Small intestine (tissue), 7 donors: Measurements from ENCODE around the gene NLE1. TPM values are rescaled to one million over a fixed set of nuclear protein-coding genes. Genes with fewer than 3 reads are reported as not detected.
"Not testable (repeated sequence)": the region's sequence is repeated elsewhere in the genome, so short reads cannot be mapped to it uniquely, and the experiment has no call there.

ENCODE experiments used
- DNase-seq, 2 donors: peaks; one replicate each; pipeline versions ENCODE4 v3.0.0 to v3.0.0-alpha.2; 2013
- FAIRE-seq: peaks from 2 replicates; lab custom pipeline; 2012; peaks lifted over from hg19 to GRCh38; lab: Jason Lieb, UNC
- H3K27ac ChIP-seq, 3 donors: one replicate each; pipeline ENCODE4 v1.5.1; 2013; ENCODE audit warnings: low read length in 2 of 3, mild to moderate bottlenecking in 2 of 3, control low read depth in 1 of 3, inconsistent platforms in 1 of 3, low read depth in 1 of 3, moderate library complexity in 1 of 3
- H3K27me3 ChIP-seq, 3 donors: one replicate each; pipeline ENCODE4 v1.6.1; 2013; ENCODE audit warnings: low read length in 3 of 3, inconsistent platforms in 1 of 3; ENCODE audit not compliant: control insufficient read depth in 3 of 3, insufficient read depth in 3 of 3
- H3K36me3 ChIP-seq, 3 donors: one replicate each; pipeline ENCODE4 v1.6.1; 2013; ENCODE audit warnings: low read length in 3 of 3, inconsistent platforms in 1 of 3, low read depth in 1 of 3, mild to moderate bottlenecking in 1 of 3, moderate library complexity in 1 of 3; ENCODE audit not compliant: control insufficient read depth in 3 of 3, insufficient read depth in 2 of 3
- H3K4me1 ChIP-seq, 3 donors: one replicate each; pipeline ENCODE4 v1.6.1; 2013; ENCODE audit warnings: low read length in 2 of 3, inconsistent platforms in 1 of 3, low read depth in 1 of 3, mild to moderate bottlenecking in 1 of 3, moderate library complexity in 1 of 3; ENCODE audit not compliant: control insufficient read depth in 3 of 3, insufficient read depth in 2 of 3
- H3K4me3 ChIP-seq, 3 donors: one replicate each; pipeline ENCODE4 v1.5.1; 2013; ENCODE audit warnings: low read length in 3 of 3, control low read depth in 1 of 3, inconsistent platforms in 1 of 3, low read depth in 1 of 3, mild to moderate bottlenecking in 1 of 3, moderate library complexity in 1 of 3
- H3K9me3 ChIP-seq, 2 donors: one replicate each; pipeline ENCODE4 v1.6.1; 2013; ENCODE audit warnings: low read depth in 1 of 2, low read length in 1 of 2; ENCODE audit not compliant: control insufficient read depth in 2 of 2, insufficient read depth in 1 of 2
- whole genome bisulfite sequencing, 3 donors: extraction: QIAGEN DNeasy Blood & Tissue Kit; methylation state at CpG; one replicate each; pipeline ENCODE4 v1.1.7; 2013; 5-methylcytosine and 5-hydroxymethylcytosine counted together
- polyA plus RNA-seq, 4 donors: library from polyadenylated mRNA; stranded (reverse) in 3 of 4; unstranded in 1 of 4; fragments of 200-250 nt in 3 of 4; fragments of 120-200 nt in 1 of 4; gene quantifications; one replicate each; pipeline versions ENCODE4 v1.2.1 to v1.2.3, GENCODE V29; 2013
- donor health status: healthy with polysubstance abuse.
- donor health status: control.
- donor health status: control.
- donor health status: Bipolar disorder and iron deficiency.
- donor health status: healthy.

Gene NLE1
- polyA plus RNA-seq, 4 donors = 1.8 to 13.9 (median 7.5) TPM

- WGBS, 3 donors = 92 to 93% (median 92%) methylated on average over 5 of the region's 5 CpGs
- not testable (repeated sequence) for DNase-seq, FAIRE-seq, H3K36me3 ChIP-seq, H3K4me1 ChIP-seq, H3K4me3 ChIP-seq, H3K27ac ChIP-seq, H3K27me3 ChIP-seq, H3K9me3 ChIP-seq
Measured at GRCh38 chr17:35179379-35179778, 37.3 kb upstream of the NLE1 start.

DNA sequence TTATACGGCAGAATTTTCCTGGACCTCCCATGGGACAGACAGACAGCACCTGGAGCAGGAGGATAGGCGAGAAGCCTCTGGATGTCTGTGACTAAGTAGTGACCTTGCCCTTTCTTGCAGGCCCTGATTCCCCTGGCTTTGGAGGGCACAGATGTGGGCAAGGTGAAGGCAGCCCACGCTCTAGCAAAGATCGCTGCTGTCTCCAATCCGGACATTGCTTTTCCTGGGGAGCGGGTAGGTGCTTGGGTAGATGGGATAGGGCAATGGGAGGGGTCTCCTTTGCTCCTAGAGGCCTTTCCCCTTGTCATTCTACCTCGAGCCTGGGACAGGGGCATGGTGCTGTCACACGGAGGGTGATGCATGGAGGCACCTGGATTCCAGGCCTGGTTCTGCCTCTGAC lies 34.8 kb upstream of the NLE1 start:
- Histone ChIP-seq H3K36me3 (no peaks in the 10 kb centered on the region), H3K4me3 (no peak overlapping the region), H3K4me1 (no peaks in the 10 kb centered on the region), H3K27ac (peak overlapping the region in 1 of 3 donors; percentile 7), H3K9me3 (no peaks in the 10 kb centered on the region), H3K27me3 (peaks cover 0 to 2% (median 0%) of the 10 kb centered on the region in 3 donors)
- DNase-seq (no peak), FAIRE-seq (no peak)
- 75 to 84% (median 77%) methylated on average over 8 of the region's 8 CpGs for WGBS, 3 donors

GRCh38 chr17:35175638-35176415 lies 33.7 kb upstream of the NLE1 start:
- Histone ChIP-seq H3K4me3 (no peak overlapping the region), H3K27me3 (peaks cover 0 to 2% (median 0%) of the 10 kb centered on the region in 3 donors), H3K4me1 (no peaks in the 10 kb centered on the region), H3K27ac (no peak overlapping the region), H3K9me3 (no peaks in the 10 kb centered on the region), H3K36me3 (no peaks in the 10 kb centered on the region)
- no peak for DNase-seq
- no peak for FAIRE-seq
- 77 to 86% (median 84%) methylated on average over 8 to 9 of the region's 9 CpGs for WGBS, 3 donors

- Histone ChIP-seq H3K27me3 (peaks cover 0 to 2% (median 0%) of the 10 kb centered on the region in 3 donors), H3K36me3 (no peaks in the 10 kb centered on the region), H3K9me3 (no peaks in the 10 kb centered on the region), H3K4me3 (no peak overlapping the region), H3K27ac (no peak overlapping the region), H3K4me1 (no peaks in the 10 kb centered on the region)
- WGBS, 3 donors = 84 to 92% (median 84%) methylated on average over 2 of the region's 2 CpGs
- FAIRE-seq (no peak), DNase-seq (no peak)
Measured at GRCh38 chr17:35174835-35175334, 32.8 kb upstream of the NLE1 start.

GRCh38 chr17:35172321-35172720 lies 30.2 kb upstream of the NLE1 start:
- H3K27me3 ChIP-seq, H3K4me3 ChIP-seq, H3K9me3 ChIP-seq, DNase-seq, H3K4me1 ChIP-seq, FAIRE-seq, H3K27ac ChIP-seq, H3K36me3 ChIP-seq: not testable (repeated sequence)
- 58 to 81% (median 76%) methylated on average over 3 of the region's 3 CpGs for WGBS, 3 donors

DNA sequence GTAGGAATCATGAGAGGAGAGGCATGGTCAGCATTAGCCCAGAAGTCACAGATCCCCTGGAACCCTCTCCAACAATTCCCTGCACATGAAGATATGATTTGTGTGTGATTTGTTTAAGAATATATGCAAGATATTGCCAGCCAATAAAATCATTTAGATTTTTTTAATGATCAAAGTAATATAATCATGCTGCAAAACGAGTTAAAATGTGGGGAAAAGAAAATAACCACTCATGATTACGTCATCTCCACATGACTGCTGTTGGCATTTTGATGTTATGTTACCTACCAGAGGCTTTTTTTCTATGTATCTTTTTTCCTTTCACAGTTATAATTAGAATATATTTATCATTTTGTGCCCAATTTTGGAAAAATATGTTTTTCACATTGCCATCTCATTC lies 29.7 kb upstream of the NLE1 start:
- WGBS, 3 donors = 23 to 42% (median 29%) methylated on average over 2 of the region's 2 CpGs

DNA sequence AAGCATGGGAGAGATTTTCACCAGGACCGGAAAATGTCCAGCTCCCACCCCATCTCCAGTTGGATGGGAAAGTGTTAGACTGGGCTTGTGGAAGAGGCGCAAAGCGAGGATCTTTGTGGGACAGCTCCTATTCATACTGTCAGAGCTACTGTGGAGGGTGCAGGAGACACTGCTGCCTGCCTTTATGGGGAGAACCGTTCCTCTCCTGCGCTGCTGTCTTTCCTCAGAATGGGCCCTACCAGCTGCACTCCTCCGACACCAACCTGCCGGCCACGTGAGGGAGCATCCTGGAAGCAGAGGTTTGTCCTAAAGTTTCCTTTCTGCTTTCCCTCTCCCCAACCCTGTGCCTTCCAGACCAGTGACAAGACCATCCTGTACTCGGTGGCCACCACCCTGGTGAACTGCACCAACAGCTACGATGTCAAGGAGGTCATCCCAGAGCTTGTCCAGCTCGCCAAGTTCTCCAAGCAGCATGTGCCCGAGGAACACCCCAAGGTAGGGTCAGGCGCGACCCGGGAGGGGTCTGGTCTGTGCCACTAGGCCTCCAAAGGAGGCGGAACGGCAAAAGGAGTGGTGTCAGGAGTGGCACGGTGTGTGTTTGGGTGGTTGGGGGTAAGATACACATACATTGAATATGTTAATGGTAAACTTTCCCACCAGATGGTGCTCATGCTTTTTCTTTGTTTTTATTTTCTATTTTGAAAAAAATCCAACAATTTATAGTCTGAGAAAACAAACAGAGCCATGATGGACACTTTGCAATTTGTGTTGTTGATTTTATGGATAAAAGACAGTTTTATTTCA lies 29.1 kb upstream of the NLE1 start:
- Histone ChIP-seq H3K27ac (no peak overlapping the region), H3K36me3 (no peaks in the 10 kb centered on the region), H3K9me3 (no peaks in the 10 kb centered on the region), H3K4me3 (no peak overlapping the region), H3K4me1 (no peaks in the 10 kb centered on the region), H3K27me3 (peaks cover 0 to 2% (median 0%) of the 10 kb centered on the region in 3 donors)
- WGBS, 3 donors = 64 to 73% (median 65%) methylated on average over 18 of the region's 18 CpGs
- peak in 1 of 2 donors; percentile 35 for DNase-seq
- no peak for FAIRE-seq

More for the DNA sequence above, 29.7 kb upstream of the NLE1 start:
- Histone ChIP-seq H3K27ac (no peak overlapping the region), H3K4me3 (no peak overlapping the region), H3K36me3 (no peaks in the 10 kb centered on the region), H3K27me3 (peaks cover 0 to 2% (median 0%) of the 10 kb centered on the region in 3 donors), H3K4me1 (no peaks in the 10 kb centered on the region), H3K9me3 (no peaks in the 10 kb centered on the region)
- DNase-seq (peak in 1 of 2 donors; percentile 7), FAIRE-seq (no peak)

DNA sequence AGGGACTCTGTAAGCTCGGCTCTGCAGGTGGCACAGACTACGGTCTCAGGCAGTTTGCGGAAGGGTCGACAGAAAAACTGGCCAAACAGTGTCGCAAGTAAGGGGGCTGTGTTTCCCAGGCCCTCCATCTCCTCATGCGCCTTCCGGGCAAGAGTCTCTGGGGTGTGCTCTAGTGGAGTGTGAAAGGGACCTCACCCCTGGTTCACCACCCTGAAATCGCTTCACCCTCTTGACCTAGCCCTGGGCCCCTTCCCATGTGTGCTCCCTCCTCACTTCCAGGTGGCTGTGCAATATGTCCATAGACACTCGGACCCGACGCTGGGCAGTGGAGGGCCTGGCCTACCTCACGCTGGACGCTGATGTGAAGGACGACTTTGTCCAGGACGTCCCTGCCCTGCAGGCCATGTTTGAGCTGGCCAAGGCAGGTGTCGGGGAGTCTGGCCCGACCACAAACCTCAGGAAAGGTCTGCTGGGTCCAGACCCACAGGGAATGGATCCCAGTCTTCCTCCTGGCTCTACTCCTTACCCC lies 27.8 kb upstream of the NLE1 start:
- 84 to 91% (median 85%) methylated on average over 17 of the region's 17 CpGs for WGBS, 3 donors
- no peaks in the 10 kb centered on the region for H3K36me3 ChIP-seq
- H3K27ac ChIP-seq = no peak overlapping the region
- no peaks in the 10 kb centered on the region for H3K9me3 ChIP-seq
- H3K4me1 ChIP-seq = no peaks in the 10 kb centered on the region
- no peak overlapping the region for H3K4me3 ChIP-seq
- DNase-seq = no peak
- no peak for FAIRE-seq
- no peaks in the 10 kb centered on the region for H3K27me3 ChIP-seq
